ENCODE results near the gene HASPIN. TPM values are rescaled to one million over a fixed set of nuclear protein-coding genes. Genes with fewer than 3 reads are reported as not detected.

The HASPIN gene
- polyA plus RNA-seq, 1 donor (not counting 4 experiments of a cell fraction or from before 2014, with no cell fraction given): 3.5 TPM

- DNase-seq (ENCODE audit: low read depth, low spot score) (no peak), FAIRE-seq (no peak)
- H3K9me1 ChIP-seq (ENCODE audit: control insufficient read depth, extremely low read depth, insufficient read depth, low read length): no peaks in the 10 kb centered on the region
- dilution Hi-C loops (cut with MboI; ENCODE audit: extremely low pct_ligation_motif_present, low sequenced_read_pairs): no loop called here
- no peaks in the 10 kb centered on the region for H3K79me2 ChIP-seq (ENCODE audit: control insufficient read depth, insufficient read depth, low read length)
- H3K9ac ChIP-seq (ENCODE audit: control insufficient read depth, extremely low read depth, insufficient read depth, low read length): no peak overlapping the region
- no peak overlapping the region for H2AFZ ChIP-seq (ENCODE audit: control insufficient read depth, low read length)
- no peak overlapping the region for H3K4me2 ChIP-seq (ENCODE audit: control insufficient read depth, extremely low read depth, insufficient read depth, low read depth, low read length)
- no peaks in the 10 kb centered on the region for H3K27me3 ChIP-seq (ENCODE audit: control insufficient read depth, extremely low read depth, insufficient read depth, low read length)
- H3K36me3 ChIP-seq (ENCODE audit: control insufficient read depth in 2 of 2, extremely low read depth in 1 of 2, insufficient read depth in 2 of 2, low read length in 2 of 2): peaks cover 9 to 27% of the 10 kb centered on the region in 2 experiments
- TF ChIP-seq EZH2 (IDR thresholded peaks at IDR 0.05; ENCODE audit: low read length): no peak
- TF ChIP-seq CTCF (optimal IDR thresholded peaks at IDR 0.05 in 1 of 3, IDR thresholded peaks at IDR 0.05 in 1 of 3, conservative IDR thresholded peaks at IDR 0.05 in 1 of 3; ENCODE audit: extremely low read depth in 1 of 3, insufficient read depth in 2 of 3, low read length in 3 of 3): no peak
- H3K4me1 ChIP-seq (ENCODE audit: control insufficient read depth, extremely low read depth, insufficient read depth, low read length): peaks cover 8% of the 10 kb centered on the region
- H3K4me3 ChIP-seq (ENCODE audit: control insufficient read depth in 2 of 3, extremely low read depth in 1 of 3, insufficient read depth in 2 of 3, low read depth in 1 of 3, low read length in 3 of 3): no peak overlapping the region
- no peaks in the 10 kb centered on the region for H3K9me3 ChIP-seq (ENCODE audit: control insufficient read depth, low read depth, low read length)
- H4K20me1 ChIP-seq (ENCODE audit: control insufficient read depth, extremely low read depth, insufficient read depth, low read length): no peaks in the 10 kb centered on the region
- H3K27ac ChIP-seq (ENCODE audit: control insufficient read depth, insufficient read depth, low read length): no peak overlapping the region
These were observed 8.4 kb upstream of the HASPIN start for GRCh38 chr17:3715296-3715695.

- FAIRE-seq: no peak
- TF ChIP-seq CTCF (optimal IDR thresholded peaks at IDR 0.05 in 1 of 3, IDR thresholded peaks at IDR 0.05 in 1 of 3, conservative IDR thresholded peaks at IDR 0.05 in 1 of 3; ENCODE audit: extremely low read depth in 1 of 3, insufficient read depth in 2 of 3, low read length in 3 of 3) (no peak), EZH2 (IDR thresholded peaks at IDR 0.05; ENCODE audit: low read length) (no peak)
These were observed 5.5 kb upstream of the HASPIN start for GRCh38 chr17:3718201-3718600.

More at GRCh38 chr17:3718201-3718600, 5.5 kb upstream of the HASPIN start:
- Histone ChIP-seq H3K27ac (ENCODE audit: control insufficient read depth, insufficient read depth, low read length) (no peak overlapping the region), H3K9me3 (ENCODE audit: control insufficient read depth, low read depth, low read length) (no peaks in the 10 kb centered on the region), H3K9ac (ENCODE audit: control insufficient read depth, extremely low read depth, insufficient read depth, low read length) (no peak overlapping the region), H3K9me1 (ENCODE audit: control insufficient read depth, extremely low read depth, insufficient read depth, low read length) (peaks cover 2% of the 10 kb centered on the region), H3K36me3 (ENCODE audit: control insufficient read depth in 2 of 2, extremely low read depth in 1 of 2, insufficient read depth in 2 of 2, low read length in 2 of 2) (peaks cover 16 to 25% of the 10 kb centered on the region in 2 experiments), H3K4me2 (ENCODE audit: control insufficient read depth, extremely low read depth, insufficient read depth, low read depth, low read length) (no peak overlapping the region), H4K20me1 (ENCODE audit: control insufficient read depth, extremely low read depth, insufficient read depth, low read length) (no peaks in the 10 kb centered on the region), H2AFZ (ENCODE audit: control insufficient read depth, low read length) (no peak overlapping the region), H3K79me2 (ENCODE audit: control insufficient read depth, insufficient read depth, low read length) (peaks cover 11% of the 10 kb centered on the region), H3K27me3 (ENCODE audit: control insufficient read depth, extremely low read depth, insufficient read depth, low read length) (no peaks in the 10 kb centered on the region), H3K4me1 (ENCODE audit: control insufficient read depth, extremely low read depth, insufficient read depth, low read length) (peaks cover 14% of the 10 kb centered on the region), H3K4me3 (ENCODE audit: control insufficient read depth in 2 of 3, extremely low read depth in 1 of 3, insufficient read depth in 2 of 3, low read depth in 1 of 3, low read length in 3 of 3) (no peak overlapping the region)
- no peak for DNase-seq (ENCODE audit: low read depth, low spot score)
- dilution Hi-C loops (cut with MboI; ENCODE audit: extremely low pct_ligation_motif_present, low sequenced_read_pairs): no loop called here
